GM21825 (cell line): ENCODE data around the gene MED29.

ENCODE experiments used
- ATAC-seq: cut with Tn5 transposase; IDR thresholded peaks from one replicate; pipeline ENCODE4 v1.9.1; 2021; ENCODE audit warnings: mild to moderate bottlenecking, moderate library complexity; ENCODE audit not compliant: unreplicated experiment

Gene MED29

GRCh38 chr19:39426170-39426569 is 35.0 kb downstream of the MED29 start:
- ATAC-seq = no peak

- ATAC-seq = no peak
Measured at GRCh38 chr19:39427707-39428106, 36.5 kb downstream of the MED29 start.

- ATAC-seq = no peak
Measured at GRCh38 chr19:39428283-39429112, 37.3 kb downstream of the MED29 start.

GRCh38 chr19:39430675-39431593 is 39.8 kb downstream of the MED29 start:
- no peak for ATAC-seq

- ATAC-seq = no peak
Measured at GRCh38 chr19:39432677-39433025, 41.5 kb downstream of the MED29 start.

- ATAC-seq = no peak
Measured at GRCh38 chr19:39433480-39434079, 42.4 kb downstream of the MED29 start.

GRCh38 chr19:39434123-39435076 is 43.2 kb downstream of the MED29 start:
- no peak for ATAC-seq

GRCh38 chr19:39435499-39436349 is 44.5 kb downstream of the MED29 start, which contains the start of gene RPS16:
RPS16 (minus strand) TSS chr19:39435949; CDS start chr19:39435895, 54 bp downstream.
- ATAC-seq = peak; percentile 67

GRCh38 chr19:39436350-39436716 is 45.2 kb downstream of the MED29 start:
- no peak for ATAC-seq

- ATAC-seq = no peak
Measured at GRCh38 chr19:39438270-39438934, 47.2 kb downstream of the MED29 start.

GRCh38 chr19:39444598-39445195 is 53.5 kb downstream of the MED29 start:
- ATAC-seq = no peak

- peak; percentile 81 for ATAC-seq
Measured at GRCh38 chr19:39445196-39446111, 54.3 kb downstream of the MED29 start, which contains the start of gene SUPT5H. SUPT5H (plus strand) TSS chr19:39445582; CDS start chr19:39445891, 309 bp downstream.

- no peak for ATAC-seq
Measured at GRCh38 chr19:39446365-39447084, 55.3 kb downstream of the MED29 start.

GRCh38 chr19:39448271-39448670 is 57.1 kb downstream of the MED29 start:
- ATAC-seq = no peak

- no peak for ATAC-seq
Measured at GRCh38 chr19:39449116-39449797, 58.1 kb downstream of the MED29 start.
